Mesendoderm (in vitro differentiated cells): ENCODE data around the gene CFAP68.
A peak's percentile ranks its signal among the peaks of the same experiment; 100 is the strongest.

Experiments used
- DNase-seq: peaks from one replicate; pipeline ENCODE4 v3.0.0; 2013
- H2AK5ac ChIP-seq: 2 replicates; pipeline ENCODE4 v1.6.1; 2013; ENCODE audit warnings: low read length, inconsistent platforms
- H2BK120ac ChIP-seq: 2 replicates; pipeline ENCODE4 v1.6.1; 2013; ENCODE audit warnings: low read depth, mild to moderate bottlenecking, low read length, moderate library complexity, mixed read lengths
- H2BK15ac ChIP-seq: replicated peaks from 2 replicates; pipeline ENCODE4 v1.6.1; 2013; ENCODE audit warnings: low read depth, mild to moderate bottlenecking, moderate library complexity
- H2BK5ac ChIP-seq: 2 replicates; pipeline ENCODE4 v1.6.1; 2013; ENCODE audit warnings: low read length, inconsistent platforms
- H3K18ac ChIP-seq: 2 replicates; pipeline ENCODE4 v1.6.1; 2013; ENCODE audit warnings: mild to moderate bottlenecking, low read length, mixed read lengths
- H3K23ac ChIP-seq: one replicate; pipeline ENCODE4 v1.6.1; 2013; ENCODE audit warnings: low read length
- H3K27ac ChIP-seq: 2 replicates; pipeline ENCODE4 v1.5.1; 2013; ENCODE audit warnings: low read depth, mild to moderate bottlenecking, inconsistent platforms, low read length, moderate library complexity
- H3K27me3 ChIP-seq: 2 replicates; pipeline ENCODE4 v1.6.1; 2013; ENCODE audit warnings: low read length, control low read depth, mild to moderate bottlenecking, inconsistent platforms; ENCODE audit not compliant: insufficient read depth, poor library complexity
- H3K36me3 ChIP-seq: 2 replicates; pipeline ENCODE4 v1.6.1; 2013; ENCODE audit warnings: low read length, inconsistent platforms; ENCODE audit not compliant: control insufficient read depth, insufficient read depth
- H3K4ac ChIP-seq: one replicate; pipeline ENCODE4 v1.6.1; 2013; ENCODE audit warnings: low read depth, mild to moderate bottlenecking, low read length, moderate library complexity
- H3K4me1 ChIP-seq: 2 replicates; pipeline ENCODE4 v1.6.1; 2013; ENCODE audit warnings: low read depth, low read length, inconsistent platforms; ENCODE audit not compliant: control insufficient read depth
- H3K4me2 ChIP-seq: 2 replicates; pipeline ENCODE4 v1.6.1; 2013; ENCODE audit warnings: low read length
- H3K4me3 ChIP-seq: 2 replicates; pipeline ENCODE4 v1.5.1; 2013; ENCODE audit warnings: mild to moderate bottlenecking, low read length
- H3K56ac ChIP-seq: one replicate; pipeline ENCODE4 v1.6.1; 2013; ENCODE audit warnings: low read length
- H3K79me1 ChIP-seq: 2 replicates; pipeline ENCODE4 v1.6.1; 2013; ENCODE audit warnings: low read length, inconsistent platforms
- H3K79me2 ChIP-seq: 2 replicates; pipeline ENCODE4 v1.6.1; 2013; ENCODE audit warnings: mild to moderate bottlenecking, low read length; ENCODE audit not compliant: control insufficient read depth, insufficient read depth
- H3K9ac ChIP-seq: 2 replicates; pipeline ENCODE4 v1.6.1; 2013; ENCODE audit warnings: low read length, inconsistent platforms
- H4K5ac ChIP-seq: one replicate; pipeline ENCODE4 v1.6.1; 2013; ENCODE audit warnings: low read length
- H4K8ac ChIP-seq: one replicate; pipeline ENCODE4 v1.6.1; 2013; ENCODE audit warnings: low read depth, mild to moderate bottlenecking, control low read depth, low read length, moderate library complexity
- WGBS: extraction: QIAGEN DNeasy Blood & Tissue Kit; methylation state at CpG from one replicate; pipeline ENCODE4 v1.1.7; 2013; ENCODE audit warnings: low lambda C conversion rate, missing lambda C conversion rate; ENCODE audit not compliant: insufficient coverage; ENCODE audit errors: extremely low coverage; 5-methylcytosine and 5-hydroxymethylcytosine counted together

The CFAP68 gene

DNA sequence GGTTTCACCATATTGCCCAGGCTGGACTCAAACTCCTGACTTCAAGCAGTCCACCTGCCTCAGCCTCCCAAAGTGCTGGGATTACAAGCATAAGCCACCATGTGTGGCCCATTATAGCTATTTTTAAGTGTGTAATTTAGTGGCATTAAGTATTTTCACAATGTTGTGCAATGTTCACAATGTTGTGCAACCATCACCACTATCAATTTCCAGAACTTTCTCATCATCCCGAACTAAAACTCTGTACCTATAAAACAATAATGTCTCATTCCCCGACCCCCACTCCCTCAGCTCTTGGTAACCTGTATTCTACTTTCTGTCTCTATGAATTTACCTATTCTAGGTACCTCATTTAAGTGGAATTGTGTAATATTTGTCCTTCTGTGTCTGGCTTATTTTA lies 7.5 kb downstream of the CFAP68 start:
- Histone ChIP-seq H2AK5ac (no peak overlapping the region), H3K79me1 (no peaks in the 10 kb centered on the region), H2BK15ac (no peak overlapping the region), H3K4ac (no peak overlapping the region), H3K23ac (no peak overlapping the region), H3K18ac (no peak overlapping the region), H4K8ac (no peak overlapping the region), H3K27ac (no peak overlapping the region), H4K5ac (no peak overlapping the region), H3K9ac (no peak overlapping the region), H3K79me2 (no peaks in the 10 kb centered on the region), H2BK120ac (no peak overlapping the region), H2BK5ac (no peak overlapping the region), H3K4me2 (no peak overlapping the region), H3K27me3 (no peaks in the 10 kb centered on the region), H3K4me3 (no peak overlapping the region), H3K56ac (no peak overlapping the region), H3K4me1 (no peaks in the 10 kb centered on the region), H3K36me3 (no peaks in the 10 kb centered on the region)
- WGBS, result no CpG with 5 or more reads among the region's 2 CpGs
- DNase-seq, result no peak

DNA sequence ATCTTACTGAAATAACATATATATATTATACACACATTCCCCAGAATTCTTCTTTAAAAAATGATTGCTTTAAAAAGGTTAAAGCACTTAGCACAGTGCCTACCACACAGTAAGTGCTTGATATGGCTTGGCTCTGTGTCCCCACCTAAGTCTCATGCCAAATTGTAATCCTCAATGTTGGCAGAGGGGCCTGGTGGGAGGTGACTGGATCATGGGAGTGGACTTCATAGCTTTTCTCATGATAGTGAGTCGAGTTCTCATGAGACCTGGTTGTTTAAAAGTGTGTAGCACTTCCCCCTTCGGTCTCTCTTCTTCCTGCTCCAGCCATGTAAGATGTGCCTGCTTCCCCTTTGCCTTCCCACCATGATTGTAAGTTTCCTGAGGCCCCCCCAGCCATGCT lies 26.1 kb downstream of the CFAP68 start:
- Histone ChIP-seq H2BK120ac (no peak overlapping the region), H2AK5ac (no peak overlapping the region), H3K4ac (no peak overlapping the region), H3K36me3 (no peaks in the 10 kb centered on the region), H3K18ac (no peak overlapping the region), H3K4me2 (no peak overlapping the region), H3K56ac (no peak overlapping the region), H4K8ac (no peak overlapping the region), H3K4me1 (peaks cover 14% of the 10 kb centered on the region), H3K27ac (no peak overlapping the region), H3K27me3 (no peaks in the 10 kb centered on the region), H3K79me2 (no peaks in the 10 kb centered on the region), H2BK15ac (no peak overlapping the region), H3K9ac (no peak overlapping the region), H3K4me3 (no peak overlapping the region), H4K5ac (no peak overlapping the region), H3K79me1 (no peaks in the 10 kb centered on the region), H3K23ac (no peak overlapping the region), H2BK5ac (no peak overlapping the region)
- WGBS, result no CpG with 5 or more reads among the region's 2 CpGs
- DNase-seq, result no peak

DNA sequence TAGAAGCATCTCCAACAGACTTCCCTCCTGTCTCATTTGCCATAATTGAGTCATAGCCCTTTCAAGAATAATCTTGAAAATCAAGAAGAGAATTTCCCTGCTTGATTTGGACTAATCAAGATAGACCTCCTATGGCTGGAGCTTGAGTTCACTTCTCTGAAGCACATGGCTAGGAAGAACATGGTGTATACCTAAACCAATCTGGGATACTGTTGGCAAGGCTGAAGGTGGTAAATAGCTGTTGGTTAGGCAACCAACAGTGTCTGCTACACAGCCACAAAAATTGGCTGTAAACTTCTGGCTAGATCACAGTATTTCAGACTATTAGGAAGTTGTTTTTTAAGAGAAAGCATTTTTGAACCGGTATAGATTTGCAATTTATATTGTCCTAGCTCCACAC lies 27.3 kb downstream of the CFAP68 start:
- Histone ChIP-seq H3K36me3 (no peaks in the 10 kb centered on the region), H2BK5ac (no peak overlapping the region), H2BK120ac (no peak overlapping the region), H3K56ac (no peak overlapping the region), H3K79me2 (no peaks in the 10 kb centered on the region), H3K27ac (no peak overlapping the region), H4K8ac (no peak overlapping the region), H3K9ac (no peak overlapping the region), H2AK5ac (no peak overlapping the region), H3K4me1 (peaks cover 17% of the 10 kb centered on the region), H3K4ac (no peak overlapping the region), H2BK15ac (no peak overlapping the region), H3K18ac (no peak overlapping the region), H3K4me3 (no peak overlapping the region), H3K23ac (no peak overlapping the region), H4K5ac (no peak overlapping the region), H3K27me3 (no peaks in the 10 kb centered on the region), H3K4me2 (no peak overlapping the region), H3K79me1 (no peaks in the 10 kb centered on the region)
- no CpG with 5 or more reads among the region's 1 CpG for WGBS
- no peak for DNase-seq

DNA sequence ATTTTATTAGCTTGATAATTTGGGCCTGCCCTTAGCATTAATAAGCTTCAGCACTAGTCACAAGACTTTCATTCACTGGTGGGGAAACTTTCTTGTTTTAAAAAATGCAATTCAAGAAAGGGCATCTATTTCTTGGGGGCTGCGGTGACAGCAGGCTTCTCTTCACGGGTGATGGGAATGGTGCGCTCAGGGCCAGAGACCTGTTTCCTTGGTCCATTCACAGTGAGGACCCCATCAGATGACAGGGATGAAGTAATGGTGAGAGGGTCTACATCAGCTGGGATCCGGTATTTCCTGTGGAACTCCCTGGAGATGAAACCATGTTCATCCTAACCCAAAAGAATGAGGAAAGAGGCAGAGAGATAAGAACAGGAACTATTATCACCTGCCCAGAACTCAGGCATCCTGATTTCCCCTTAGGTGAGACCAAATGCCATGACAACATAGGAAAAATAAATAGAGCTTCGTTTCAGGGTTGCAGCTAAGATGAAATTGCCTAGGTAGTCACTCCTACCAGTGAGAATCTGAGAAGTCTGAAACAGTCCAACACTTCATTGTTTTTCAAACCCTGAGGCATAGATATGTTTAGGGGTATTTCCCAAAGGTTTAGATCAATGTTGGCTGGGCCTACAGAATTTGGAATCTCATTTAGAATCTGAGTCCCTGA lies 29.4 kb downstream of the CFAP68 start:
- Histone ChIP-seq H4K5ac (no peak overlapping the region), H3K27ac (no peak overlapping the region), H3K4me3 (no peak overlapping the region), H3K18ac (no peak overlapping the region), H3K27me3 (no peaks in the 10 kb centered on the region), H3K4ac (no peak overlapping the region), H4K8ac (no peak overlapping the region), H2BK5ac (no peak overlapping the region), H2BK120ac (no peak overlapping the region), H3K23ac (no peak overlapping the region), H3K4me1 (peaks cover 24% of the 10 kb centered on the region), H3K79me2 (no peaks in the 10 kb centered on the region), H2BK15ac (no peak overlapping the region), H3K4me2 (no peak overlapping the region), H3K56ac (no peak overlapping the region), H2AK5ac (no peak overlapping the region), H3K9ac (no peak overlapping the region), H3K36me3 (no peaks in the 10 kb centered on the region), H3K79me1 (no peaks in the 10 kb centered on the region)
- no CpG with 5 or more reads among the region's 5 CpGs for whole genome bisulfite sequencing
- DNase-seq, result peak; percentile 41

DNA sequence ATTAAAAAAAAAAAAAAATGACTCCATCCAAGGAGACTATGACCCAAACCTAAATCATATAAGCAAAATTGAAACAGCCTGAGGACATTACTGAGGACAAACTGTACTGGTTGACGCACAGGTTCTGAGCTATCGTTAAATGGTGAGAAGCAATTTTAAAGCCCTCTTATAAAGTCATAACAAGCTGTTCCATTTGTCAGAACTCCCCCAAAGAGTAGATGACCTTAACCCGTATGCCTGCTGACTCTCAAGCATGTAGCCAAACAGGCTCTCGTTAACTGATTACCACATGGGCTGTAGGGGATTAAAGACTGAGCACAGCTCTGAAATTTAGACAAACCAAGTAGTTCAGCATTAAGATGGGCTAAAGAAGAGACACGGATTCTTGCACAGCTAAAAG lies 30.0 kb downstream of the CFAP68 start:
- no peak overlapping the region for H2BK15ac ChIP-seq
- H3K79me2 ChIP-seq, result no peaks in the 10 kb centered on the region
- no peak overlapping the region for H3K4ac ChIP-seq
- no peak overlapping the region for H3K4me3 ChIP-seq
- no peak overlapping the region for H2BK120ac ChIP-seq
- H3K18ac ChIP-seq, result no peak overlapping the region
- WGBS, result no CpG with 5 or more reads among the region's 5 CpGs
- peak; percentile 19 for DNase-seq
- no peak overlapping the region for H3K4me2 ChIP-seq
- no peak overlapping the region for H3K23ac ChIP-seq
- no peaks in the 10 kb centered on the region for H3K79me1 ChIP-seq
- no peak overlapping the region for H2AK5ac ChIP-seq
- H3K9ac ChIP-seq, result no peak overlapping the region
- peaks cover 24% of the 10 kb centered on the region for H3K4me1 ChIP-seq
- no peak overlapping the region for H4K5ac ChIP-seq
- H4K8ac ChIP-seq, result no peak overlapping the region
- H3K56ac ChIP-seq, result no peak overlapping the region
- no peak overlapping the region for H3K27ac ChIP-seq
- H2BK5ac ChIP-seq, result no peak overlapping the region
- no peaks in the 10 kb centered on the region for H3K36me3 ChIP-seq
- no peaks in the 10 kb centered on the region for H3K27me3 ChIP-seq
